Vagina (tissue), 2 donors: ENCODE measurements around the gene INCENP.

Experiments used
- CTCF ChIP-seq, 3 experiments: fragments of 450-650 bp in 2 of 3; fragments of 200-600 bp in 1 of 3; sonication (generic) in 1 of 3; IDR thresholded peaks; one replicate each; pipeline ENCODE4 v1.5.1; 2017 to 2019; ENCODE audit warnings: antibody characterized with exemption in 3 of 3, mild to moderate bottlenecking in 2 of 3, moderate library complexity in 2 of 3
- POLR2A ChIP-seq, 2 donors: fragments of 450-650 bp; IDR thresholded peaks; one replicate each; pipeline ENCODE4 v1.6.1; 2017; ENCODE audit warnings: antibody characterized with exemption in 2 of 2, mild to moderate bottlenecking in 2 of 2, moderate library complexity in 2 of 2
- POLR2AphosphoS5 ChIP-seq, 2 donors: sonication (generic); formaldehyde crosslinking; IDR thresholded peaks; one replicate each; pipeline ENCODE4 v1.9.0; 2017; ENCODE audit warnings: antibody characterized with exemption in 2 of 2, mild to moderate bottlenecking in 2 of 2, low read depth in 1 of 2; ENCODE audit not compliant: insufficient read depth in 1 of 2

DNA sequence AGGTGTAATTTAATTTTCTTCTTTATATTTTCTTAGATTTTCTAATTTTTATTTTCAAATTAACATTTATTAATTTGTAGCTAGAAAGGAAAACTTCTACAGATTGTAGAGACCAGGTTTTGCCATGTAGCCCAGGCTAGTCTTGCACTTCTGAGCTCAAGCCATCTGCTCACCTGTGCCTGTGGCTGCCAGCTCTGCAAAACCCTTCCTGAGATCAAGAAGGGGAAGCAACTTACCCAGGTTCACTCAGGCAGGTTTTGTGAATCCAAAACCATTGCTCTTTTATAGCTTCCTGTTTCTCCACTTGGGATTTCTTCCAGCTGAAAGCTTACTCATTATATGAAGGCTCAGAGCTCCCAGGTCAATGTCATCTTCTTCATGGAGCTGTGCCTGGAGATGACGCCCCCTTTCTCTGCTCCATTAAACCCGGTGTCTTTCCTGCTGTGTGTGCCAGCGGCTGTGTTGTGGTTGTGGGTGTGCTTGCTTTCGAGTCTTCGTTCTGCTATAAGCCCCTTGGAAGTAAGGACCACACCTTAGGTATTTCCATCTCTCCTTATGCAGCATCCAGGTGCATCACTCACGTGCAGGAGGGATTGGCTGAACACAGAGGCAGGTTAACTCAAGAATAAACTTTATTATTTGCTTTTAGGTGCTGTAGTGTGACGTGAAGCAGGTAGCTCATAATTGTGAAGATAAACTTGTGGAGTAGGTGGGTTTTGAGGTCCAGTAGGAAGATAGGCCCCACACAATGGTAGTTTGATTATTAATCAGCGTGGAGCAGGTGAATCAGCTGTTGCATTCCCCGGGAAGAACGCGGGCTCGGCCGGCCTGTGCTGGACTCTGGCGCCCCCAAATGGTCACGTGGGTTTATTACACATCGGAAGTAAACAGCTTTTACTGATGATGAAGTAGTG is 42.2 kb upstream of the INCENP start:
- TF ChIP-seq POLR2A (IDR thresholded peaks at IDR 0.05) (no peak), CTCF (IDR thresholded peaks at IDR 0.05) (peak; percentile 78 to 88 (median 88)), POLR2AphosphoS5 (IDR thresholded peaks at IDR 0.05; ENCODE audit: insufficient read depth in 1 of 2, low read depth in 1 of 2) (peak in 1 of 2 donors; percentile 35)
